Stomach (tissue), 4 donors: ENCODE data around the gene RXRA.
A peak's percentile ranks its signal among the peaks of the same experiment; 100 is the strongest.

ENCODE experiments used
- CTCF ChIP-seq, 7 experiments: fragments of 450-650 bp in 4 of 7; fragments of 200-600 bp in 3 of 7; sonication (generic) in 3 of 7; IDR thresholded peaks; one replicate each; pipeline ENCODE4 v1.5.1; 2016 to 2019; ENCODE audit warnings: antibody characterized with exemption in 7 of 7, control low read depth in 2 of 7, mild to moderate bottlenecking in 1 of 7
- POLR2AphosphoS5 ChIP-seq, 3 donors: sonication (generic); formaldehyde crosslinking; IDR thresholded peaks; one replicate each; pipeline ENCODE4 v1.6.1; 2016; ENCODE audit warnings: antibody characterized with exemption in 3 of 3

DNA sequence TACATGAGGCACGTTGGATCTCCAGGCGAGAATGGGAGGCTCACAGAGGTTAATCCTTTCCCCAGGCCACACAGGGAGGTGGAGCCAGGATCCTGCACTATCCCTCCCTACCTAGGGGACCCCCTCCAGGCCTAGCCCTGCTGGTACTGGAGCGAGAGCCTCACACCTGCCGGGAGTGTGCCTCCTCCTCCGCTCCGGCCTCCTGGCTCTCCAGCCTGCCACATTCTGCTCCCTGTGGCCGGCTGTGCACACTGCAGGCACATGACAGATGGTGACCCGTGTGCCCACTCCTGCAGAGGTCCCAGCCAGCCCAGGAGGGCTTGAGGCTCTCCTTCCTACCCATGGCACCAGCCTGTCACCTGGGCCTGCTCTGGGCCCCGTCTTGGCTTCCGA, 93.4 kb downstream of the RXRA start:
- TF ChIP-seq POLR2AphosphoS5 (IDR thresholded peaks at IDR 0.05) (no peak), CTCF (IDR thresholded peaks at IDR 0.05) (peak in 3 of 7 experiments; percentile 5 to 14 (median 9))
